Fibroblast of villous mesenchyme (primary cell): Measurements from ENCODE around the gene BBS2. TPM values are rescaled to one million over a fixed set of nuclear protein-coding genes. Genes with fewer than 3 reads are reported as not detected.

Experiments
- DNase-seq: peaks from one replicate; pipeline ENCODE4 v3.0.0-alpha.2; 2010; ENCODE audit warnings: low read depth
- H3K4me3 ChIP-seq: 2 replicates; pipeline ENCODE4 v1.5.1; 2011; ENCODE audit warnings: low read depth, mild to moderate bottlenecking, low read length
- CTCF ChIP-seq: IDR thresholded peaks from 2 replicates; pipeline ENCODE4 v1.5.1; 2012; ENCODE audit warnings: low read depth, mild to moderate bottlenecking, low read length; ENCODE audit not compliant: insufficient read depth
- total RNA-seq: library from RNA; depleted of rRNA; stranded (reverse); fragments of >200 nt; gene quantifications from 2 replicates; pipeline ENCODE4 v1.2.3, GENCODE V29; 2012

The BBS2 gene
- total RNA-seq, 1 donor = 60.5 TPM

- H3K4me3 ChIP-seq = no peak overlapping the region
- TF ChIP-seq CTCF = no peak
- no peak for DNase-seq
These were observed 11.0 kb upstream of the BBS2 start for GRCh38 chr16:56530872-56531271.

- H3K4me3 ChIP-seq = no peak overlapping the region
- no peak for DNase-seq
- TF ChIP-seq CTCF = no peak
These were observed 5.4 kb upstream of the BBS2 start for GRCh38 chr16:56525236-56525635.

GRCh38 chr16:56520251-56520577 lies 390 bp upstream of the BBS2 start:
- no peak for TF ChIP-seq CTCF
- H3K4me3 ChIP-seq = peak overlapping the region; percentile 97
- DNase-seq = no peak

- no peak for DNase-seq
- no peak for TF ChIP-seq CTCF
- H3K4me3 ChIP-seq = no peak overlapping the region
These were observed 1.4 kb downstream of the BBS2 start for GRCh38 chr16:56518425-56518824.

- no peak for TF ChIP-seq CTCF
- no peak for DNase-seq
These were observed 2.6 kb downstream of the BBS2 start for GRCh38 chr16:56517206-56517605.

GRCh38 chr16:56515665-56516064 lies 4.2 kb downstream of the BBS2 start:
- DNase-seq = no peak
- no peak overlapping the region for H3K4me3 ChIP-seq
- TF ChIP-seq CTCF = no peak

More at GRCh38 chr16:56517206-56517605, 2.6 kb downstream of the BBS2 start:
- H3K4me3 ChIP-seq = no peak overlapping the region

GRCh38 chr16:56514845-56515244 lies 5.0 kb downstream of the BBS2 start:
- H3K4me3 ChIP-seq = no peak overlapping the region
- no peak for TF ChIP-seq CTCF
- DNase-seq = no peak
